K562 (cell line): ENCODE data around the gene TTLL3. TPM values are rescaled to one million over a fixed set of nuclear protein-coding genes. Genes with fewer than 3 reads are reported as not detected.

Experiments
- ATAC-seq: fragments of 200-7000 bp; cut with Tn5 transposase; 3 replicates; pipeline ENCODE4 v1.9.1; 2020; ENCODE audit warnings: moderate library complexity
- BruUV-seq: library from RNA; stranded (reverse); fragments of 400-500 nt; replicated peaks from 2 replicates; lab custom pipeline; 2021; lab: Mats Ljungman, UMichigan
- CTCF ChIA-PET: fragments of 300-600 bp; formaldehyde crosslinking; extraction: SDS; loops from one replicate; lab custom pipeline; 2021; ENCODE audit warnings: low intra/inter-chr PET ratio; lab: Yijun Ruan, JAX
- POLR2A ChIA-PET: fragments of 300-600, 350-650 bp; sonication (Branson Sonifier 250); formaldehyde crosslinking; extraction: SDS; loops from one replicate; lab custom pipeline; 2021; ENCODE audit warnings: antibody characterized with exemption, inconsistent platforms; lab: Yijun Ruan, JAX
- DNase-seq, 4 experiments: peaks; one replicate each; pipeline versions ENCODE4 v3.0.0 to v3.0.0-alpha.2; 2011 to 2018; ENCODE audit warnings: low spot score in 3 of 4, mixed read lengths in 3 of 4; ENCODE audit errors: extremely low read depth in 1 of 4
- FAIRE-seq: peaks from 2 replicates; lab custom pipeline; 2011; peaks lifted over from hg19 to GRCh38; lab: Jason Lieb, UNC
- H2AFZ ChIP-seq: 2 replicates; pipeline ENCODE4 v1.6.0; 2011; ENCODE audit warnings: low read depth, low read length, control low read depth, inconsistent platforms
- H3K27ac ChIP-seq: fragments of 200-600 bp; 3 replicates; pipeline ENCODE4 v1.8.0; 2011; ENCODE audit warnings: low read depth, mild to moderate bottlenecking, control low read depth, inconsistent platforms, low read length, moderate library complexity, mixed read lengths; ENCODE audit errors: extremely low read depth
- H3K27me3 ChIP-seq, 2 experiments: fragments of 300-600 bp in 1 of 2; 2 replicates in 1 of 2; 3 replicates in 1 of 2; pipeline versions ENCODE4 v1.6.0 to v1.8.0; 2011; ENCODE audit warnings: inconsistent platforms in 2 of 2, low read length in 2 of 2, mild to moderate bottlenecking in 1 of 2, mixed read lengths in 1 of 2, moderate library complexity in 1 of 2; ENCODE audit not compliant: control insufficient read depth in 2 of 2, insufficient read depth in 2 of 2
- H3K36me3 ChIP-seq: fragments of 300-600 bp; 3 replicates; pipeline ENCODE4 v1.8.0; 2011; ENCODE audit warnings: mild to moderate bottlenecking, low read length, inconsistent platforms; ENCODE audit not compliant: control insufficient read depth, insufficient read depth
- H3K4me1 ChIP-seq, 2 experiments: fragments of 200-600 bp in 1 of 2; replicated peaks in 1 of 2; 2 replicates in 1 of 2; 3 replicates in 1 of 2; pipeline versions ENCODE4 v1.5.1 to v1.8.0; 2011; ENCODE audit warnings: inconsistent platforms in 2 of 2, low read length in 2 of 2, mild to moderate bottlenecking in 1 of 2, mixed read lengths in 1 of 2, moderate library complexity in 1 of 2; ENCODE audit not compliant: control insufficient read depth in 2 of 2, insufficient read depth in 2 of 2
- H3K4me2 ChIP-seq: 2 replicates; pipeline ENCODE4 v1.6.1; 2011; ENCODE audit warnings: low read length, control low read depth, inconsistent platforms, mixed read lengths; ENCODE audit not compliant: insufficient read depth
- H3K4me3 ChIP-seq: fragments of 200-600 bp; sonication (generic), shearing (Covaris generic); 2 replicates; pipeline ENCODE4 v1.5.1; 2016; ENCODE audit warnings: control low read depth, inconsistent platforms
- H3K79me2 ChIP-seq: fragments of 200-600 bp; 3 replicates; pipeline ENCODE4 v1.8.0; 2011; ENCODE audit warnings: low read length, inconsistent platforms; ENCODE audit not compliant: control insufficient read depth, insufficient read depth
- H3K9ac ChIP-seq, 2 experiments: 2 replicates each; pipeline versions ENCODE4 v1.6.0 to v1.6.1; 2011; ENCODE audit warnings: low read depth in 2 of 2, low read length in 2 of 2, control low read depth in 1 of 2, inconsistent platforms in 1 of 2, mild to moderate bottlenecking in 1 of 2, mixed read lengths in 1 of 2; ENCODE audit not compliant: insufficient read depth in 1 of 2
- H3K9me1 ChIP-seq: one replicate; pipeline ENCODE4 v1.6.0; 2011; ENCODE audit warnings: inconsistent platforms, mild to moderate bottlenecking, low read length, moderate library complexity; ENCODE audit not compliant: control insufficient read depth, insufficient read depth
- H3K9me3 ChIP-seq: replicated peaks from 2 replicates; pipeline ENCODE4 v1.5.1; 2011; ENCODE audit warnings: low read depth, low read length, inconsistent platforms; ENCODE audit not compliant: control insufficient read depth, insufficient read depth
- H4K20me1 ChIP-seq: replicated peaks from 2 replicates; pipeline ENCODE4 v1.6.1; 2011; ENCODE audit warnings: low read length, inconsistent platforms, mixed read lengths; ENCODE audit not compliant: control insufficient read depth, insufficient read depth
- CHD4 ChIP-seq: fragments of 200-600 bp; sonication (generic); IDR thresholded peaks from 3 replicates; pipeline ENCODE4 v1.6.1; 2012; ENCODE audit warnings: low read depth, mild to moderate bottlenecking, mixed read lengths, low read length, inconsistent platforms; ENCODE audit not compliant: insufficient read depth, insufficient replicate concordance, poor library complexity, severe bottlenecking
- CREBBP ChIP-seq: IDR thresholded peaks from one replicate; pipeline ENCODE4 v1.6.1; 2012; ENCODE audit warnings: low read depth, mild to moderate bottlenecking, control low read depth, inconsistent platforms, low read length
- ETV6 ChIP-seq, 3 experiments: fragments of 150-350 bp in 1 of 3; sonication (generic) in 1 of 3; formaldehyde crosslinking in 1 of 3; IDR thresholded peaks; 2 replicates each; pipeline versions ENCODE4 v1.6.1 to v1.8.0; 2014 to 2022; ENCODE audit warnings: borderline replicate concordance in 2 of 3, low read depth in 2 of 3, antibody characterized with exemption in 1 of 3, low read length in 1 of 3, mild to moderate bottlenecking in 1 of 3, missing genetic modification reagents in 1 of 3
- NCOA1 ChIP-seq: fragments of 450-650 bp; IDR thresholded peaks from 2 replicates; pipeline ENCODE4 v1.6.1; 2016; ENCODE audit warnings: low read depth
- RFX5 ChIP-seq: IDR thresholded peaks from 2 replicates; pipeline ENCODE4 v1.6.1; 2011; ENCODE audit warnings: low read depth, mild to moderate bottlenecking, improper control_type of control experiment, low read length
- RFX7 ChIP-seq: fragments of 250-450 bp; sonication (Bioruptor Pico); IDR thresholded peaks from 2 replicates; pipeline ENCODE4 v1.5.1; 2021; ENCODE audit warnings: mild to moderate bottlenecking
- SMAD2 ChIP-seq: fragments of 150-350 bp; IDR thresholded peaks from 2 replicates; pipeline ENCODE4 v1.6.1; 2014; ENCODE audit warnings: low read depth, mild to moderate bottlenecking, low read length
- ZNF717 ChIP-seq: fragments of 250-450 bp; sonication (Bioruptor Pico); IDR thresholded peaks from 2 replicates; pipeline ENCODE4 v1.5.0; 2021
- WGBS: fragments of 100-300 bp; shearing (Covaris generic); methylation state at CpG from one replicate; pipeline ENCODE4 v1.1.6; 2016; ENCODE audit warnings: low coverage, mixed read lengths; ENCODE audit not compliant: insufficient coverage; ENCODE audit errors: missing lambda C conversion rate; 5-methylcytosine and 5-hydroxymethylcytosine counted together
- in situ Hi-C: fragments of 300-500 bp; cut with MboI; formaldehyde crosslinking; loops from 4 replicates; pipeline ENCODE4 v1.15.0; 2018; ENCODE audit warnings: inconsistent platforms, mixed read lengths
- intact Hi-C: fragments of 100-400 bp; cut with micrococcal nuclease; formaldehyde crosslinking; loops from 2 replicates; pipeline ENCODE4 v1.14.2; 2022
- polyA plus RNA-seq, 8 experiments: library from polyadenylated mRNA; depleted of rRNA in 4 of 8; stranded (reverse) in 5 of 8; unstranded in 3 of 8; fragments of >200 nt; fragmentation: Nextera tagmentation in 2 of 8; fragmentation: Illumina TruSeq in 1 of 8; extraction: Ambion mirVana in 2 of 8; extraction: Trizol in 1 of 8; gene quantifications; 2 replicates each; pipeline versions ENCODE4 v1.2.1 to v1.2.3, GENCODE V29; 2011 to 2014; ENCODE audit warnings: inconsistent platforms in 1 of 8, missing spikeins in 1 of 8
- total RNA-seq, 7 experiments: library from RNA; depleted of rRNA in 6 of 7; stranded (reverse); fragments of >200 nt in 6 of 7; fragmentation: Illumina TruSeq in 2 of 7; extraction: Trizol in 2 of 7; gene quantifications; 2 replicates each; pipeline versions ENCODE4 v1.2.1 to v1.2.3, GENCODE V29; 2011 to 2021; ENCODE audit warnings: low replicate concordance in 1 of 7
- TF ChIP-seq, protein P1 (sequence below): sonication (generic); formaldehyde crosslinking; IDR thresholded peaks from 2 replicates; pipeline ENCODE4 v1.4.0; 2020; ENCODE audit warnings: mild to moderate bottlenecking, missing genetic modification reagents
- TF ChIP-seq, protein P2 (sequence below): sonication (generic); formaldehyde crosslinking; IDR thresholded peaks from 2 replicates; pipeline ENCODE4 v1.8.1; 2023; ENCODE audit warnings: mild to moderate bottlenecking, missing genetic modification reagents
- TF ChIP-seq, protein P3 (sequence below): IDR thresholded peaks from 2 replicates; pipeline ENCODE4 v1.6.1; 2016; ENCODE audit warnings: missing genetic modification characterization, missing compliant biosample characterization
- TF ChIP-seq, protein P4 (sequence below), 2 experiments: fragments of 450-650 bp in 1 of 2; IDR thresholded peaks; 2 replicates each; pipeline ENCODE4 v1.6.1; 2011 to 2017; ENCODE audit warnings: low read depth in 2 of 2, antibody characterized with exemption in 1 of 2, borderline replicate concordance in 1 of 2, low read length in 1 of 2, mild to moderate bottlenecking in 1 of 2, mixed read lengths in 1 of 2; ENCODE audit not compliant: control insufficient read depth in 1 of 2

The TTLL3 gene
- total and polyA plus RNA-seq, 9 of the 15 experiments (the other 6 are each of a cell fraction or from before 2014, with no cell fraction given): 8.9 to 106 (median 33.2) TPM

DNA sequence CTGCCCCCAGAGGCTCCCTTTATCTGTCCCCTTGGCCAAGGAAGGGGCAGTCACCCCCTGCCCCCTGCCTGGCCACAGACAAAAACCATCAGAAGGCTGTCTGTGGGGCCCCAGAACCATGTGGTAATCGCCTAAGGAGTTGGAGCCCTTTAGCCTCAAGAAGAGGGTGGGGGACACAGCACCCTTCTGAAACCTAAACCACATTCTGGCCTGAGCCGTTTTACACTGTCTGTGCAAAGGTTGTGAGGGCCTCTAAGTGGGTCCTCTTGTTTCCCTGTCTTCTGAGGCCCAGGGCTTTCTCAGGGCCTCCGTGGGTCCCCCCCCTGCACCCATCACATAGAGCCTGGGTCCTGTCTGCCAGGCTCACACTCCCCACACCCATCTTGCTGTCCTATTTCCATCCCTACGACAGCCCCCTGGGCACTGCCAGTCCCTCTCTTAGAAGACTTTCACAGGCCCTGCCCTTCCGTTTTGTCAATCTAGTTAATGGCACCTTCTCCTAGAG is 51.6 kb downstream of the TTLL3 start:
- H3K9me1 ChIP-seq: no peaks in the 10 kb centered on the region
- FAIRE-seq: no peak
- no peaks in the 10 kb centered on the region for H4K20me1 ChIP-seq
- H3K4me3 ChIP-seq: no peak overlapping the region
- H3K4me2 ChIP-seq: peak overlapping the region; percentile 76; the same call in 1 of the 2 replicates
- POLR2A ChIA-PET: no interaction called here
- in situ Hi-C loops (no loop called here), intact Hi-C loops (loop anchor here (2.0 to 5.0 kb wide), 3 partner anchors 56 to 115 kb away; partner anchors contain the start of genes CRELD1 and IL17RC)
- peak overlapping the region; percentile 99 for H2AFZ ChIP-seq
- WGBS: 58% methylated on average over 5 of the region's 5 CpGs
- CTCF ChIA-PET: no interaction called here
- no peaks in the 10 kb centered on the region for H3K79me2 ChIP-seq
- H3K27ac ChIP-seq: peak overlapping the region; percentile 56; the same call in 1 of the 3 replicates
- DNase-seq: no peak
- no TSS peak for BruUV-seq
- no peak for ATAC-seq
- no peaks in the 10 kb centered on the region for H3K36me3 ChIP-seq
- H3K4me1 ChIP-seq: peaks cover 6 to 30% of the 10 kb centered on the region in 2 experiments; a peak in 4 of 5 replicates
- no peaks in the 10 kb centered on the region for H3K27me3 ChIP-seq
- no peaks in the 10 kb centered on the region for H3K9me3 ChIP-seq
- H3K9ac ChIP-seq: peak overlapping the region; percentile 10 to 90; a peak in 2 of 4 replicates
- no peak for TF ChIP-seq CREBBP
- TF ChIP-seq, protein P1, sequence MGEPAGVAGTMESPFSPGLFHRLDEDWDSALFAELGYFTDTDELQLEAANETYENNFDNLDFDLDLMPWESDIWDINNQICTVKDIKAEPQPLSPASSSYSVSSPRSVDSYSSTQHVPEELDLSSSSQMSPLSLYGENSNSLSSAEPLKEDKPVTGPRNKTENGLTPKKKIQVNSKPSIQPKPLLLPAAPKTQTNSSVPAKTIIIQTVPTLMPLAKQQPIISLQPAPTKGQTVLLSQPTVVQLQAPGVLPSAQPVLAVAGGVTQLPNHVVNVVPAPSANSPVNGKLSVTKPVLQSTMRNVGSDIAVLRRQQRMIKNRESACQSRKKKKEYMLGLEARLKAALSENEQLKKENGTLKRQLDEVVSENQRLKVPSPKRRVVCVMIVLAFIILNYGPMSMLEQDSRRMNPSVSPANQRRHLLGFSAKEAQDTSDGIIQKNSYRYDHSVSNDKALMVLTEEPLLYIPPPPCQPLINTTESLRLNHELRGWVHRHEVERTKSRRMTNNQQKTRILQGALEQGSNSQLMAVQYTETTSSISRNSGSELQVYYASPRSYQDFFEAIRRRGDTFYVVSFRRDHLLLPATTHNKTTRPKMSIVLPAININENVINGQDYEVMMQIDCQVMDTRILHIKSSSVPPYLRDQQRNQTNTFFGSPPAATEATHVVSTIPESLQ (CRISPR knock-in tag): no peak
- TF ChIP-seq ZNF717: no peak
- TF ChIP-seq SMAD2: no peak
- no peak for TF ChIP-seq NCOA1
- TF ChIP-seq, protein P2, sequence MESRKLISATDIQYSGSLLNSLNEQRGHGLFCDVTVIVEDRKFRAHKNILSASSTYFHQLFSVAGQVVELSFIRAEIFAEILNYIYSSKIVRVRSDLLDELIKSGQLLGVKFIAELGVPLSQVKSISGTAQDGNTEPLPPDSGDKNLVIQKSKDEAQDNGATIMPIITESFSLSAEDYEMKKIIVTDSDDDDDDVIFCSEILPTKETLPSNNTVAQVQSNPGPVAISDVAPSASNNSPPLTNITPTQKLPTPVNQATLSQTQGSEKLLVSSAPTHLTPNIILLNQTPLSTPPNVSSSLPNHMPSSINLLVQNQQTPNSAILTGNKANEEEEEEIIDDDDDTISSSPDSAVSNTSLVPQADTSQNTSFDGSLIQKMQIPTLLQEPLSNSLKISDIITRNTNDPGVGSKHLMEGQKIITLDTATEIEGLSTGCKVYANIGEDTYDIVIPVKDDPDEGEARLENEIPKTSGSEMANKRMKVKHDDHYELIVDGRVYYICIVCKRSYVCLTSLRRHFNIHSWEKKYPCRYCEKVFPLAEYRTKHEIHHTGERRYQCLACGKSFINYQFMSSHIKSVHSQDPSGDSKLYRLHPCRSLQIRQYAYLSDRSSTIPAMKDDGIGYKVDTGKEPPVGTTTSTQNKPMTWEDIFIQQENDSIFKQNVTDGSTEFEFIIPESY (CRISPR knock-in tag): no peak
- no peak for TF ChIP-seq RFX7 (CRISPR knock-in tag)
- TF ChIP-seq, protein P3, sequence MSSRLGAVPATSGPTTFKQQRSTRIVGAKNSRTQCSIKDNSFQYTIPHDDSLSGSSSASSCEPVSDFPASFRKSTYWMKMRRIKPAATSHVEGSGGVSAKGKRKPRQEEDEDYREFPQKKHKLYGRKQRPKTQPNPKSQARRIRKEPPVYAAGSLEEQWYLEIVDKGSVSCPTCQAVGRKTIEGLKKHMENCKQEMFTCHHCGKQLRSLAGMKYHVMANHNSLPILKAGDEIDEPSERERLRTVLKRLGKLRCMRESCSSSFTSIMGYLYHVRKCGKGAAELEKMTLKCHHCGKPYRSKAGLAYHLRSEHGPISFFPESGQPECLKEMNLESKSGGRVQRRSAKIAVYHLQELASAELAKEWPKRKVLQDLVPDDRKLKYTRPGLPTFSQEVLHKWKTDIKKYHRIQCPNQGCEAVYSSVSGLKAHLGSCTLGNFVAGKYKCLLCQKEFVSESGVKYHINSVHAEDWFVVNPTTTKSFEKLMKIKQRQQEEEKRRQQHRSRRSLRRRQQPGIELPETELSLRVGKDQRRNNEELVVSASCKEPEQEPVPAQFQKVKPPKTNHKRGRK (tag): no peak
- TF ChIP-seq, protein P4, sequence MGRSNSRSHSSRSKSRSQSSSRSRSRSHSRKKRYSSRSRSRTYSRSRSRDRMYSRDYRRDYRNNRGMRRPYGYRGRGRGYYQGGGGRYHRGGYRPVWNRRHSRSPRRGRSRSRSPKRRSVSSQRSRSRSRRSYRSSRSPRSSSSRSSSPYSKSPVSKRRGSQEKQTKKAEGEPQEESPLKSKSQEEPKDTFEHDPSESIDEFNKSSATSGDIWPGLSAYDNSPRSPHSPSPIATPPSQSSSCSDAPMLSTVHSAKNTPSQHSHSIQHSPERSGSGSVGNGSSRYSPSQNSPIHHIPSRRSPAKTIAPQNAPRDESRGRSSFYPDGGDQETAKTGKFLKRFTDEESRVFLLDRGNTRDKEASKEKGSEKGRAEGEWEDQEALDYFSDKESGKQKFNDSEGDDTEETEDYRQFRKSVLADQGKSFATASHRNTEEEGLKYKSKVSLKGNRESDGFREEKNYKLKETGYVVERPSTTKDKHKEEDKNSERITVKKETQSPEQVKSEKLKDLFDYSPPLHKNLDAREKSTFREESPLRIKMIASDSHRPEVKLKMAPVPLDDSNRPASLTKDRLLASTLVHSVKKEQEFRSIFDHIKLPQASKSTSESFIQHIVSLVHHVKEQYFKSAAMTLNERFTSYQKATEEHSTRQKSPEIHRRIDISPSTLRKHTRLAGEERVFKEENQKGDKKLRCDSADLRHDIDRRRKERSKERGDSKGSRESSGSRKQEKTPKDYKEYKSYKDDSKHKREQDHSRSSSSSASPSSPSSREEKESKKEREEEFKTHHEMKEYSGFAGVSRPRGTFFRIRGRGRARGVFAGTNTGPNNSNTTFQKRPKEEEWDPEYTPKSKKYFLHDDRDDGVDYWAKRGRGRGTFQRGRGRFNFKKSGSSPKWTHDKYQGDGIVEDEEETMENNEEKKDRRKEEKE (IDR thresholded peaks at IDR 0.05; ENCODE audit: borderline replicate concordance in 1 of 2, control insufficient read depth in 1 of 2, low read depth in 2 of 2, low read length in 1 of 2): no peak
- TF ChIP-seq RFX5: no peak
- TF ChIP-seq CHD4: no peak
- no peak for TF ChIP-seq ETV6 (IDR thresholded peaks at IDR 0.05; ENCODE audit: borderline replicate concordance in 1 of 2, low read depth in 2 of 2, low read length in 1 of 2)
- no peak for TF ChIP-seq ETV6 (CRISPR knock-in tag; IDR thresholded peaks at IDR 0.05; ENCODE audit: borderline replicate concordance)
